ENCODE results near the gene MTA2.
"Not testable (repeated sequence)": the region's sequence is repeated elsewhere in the genome, so short reads cannot be mapped to it uniquely, and the experiment has no call there.

DNA sequence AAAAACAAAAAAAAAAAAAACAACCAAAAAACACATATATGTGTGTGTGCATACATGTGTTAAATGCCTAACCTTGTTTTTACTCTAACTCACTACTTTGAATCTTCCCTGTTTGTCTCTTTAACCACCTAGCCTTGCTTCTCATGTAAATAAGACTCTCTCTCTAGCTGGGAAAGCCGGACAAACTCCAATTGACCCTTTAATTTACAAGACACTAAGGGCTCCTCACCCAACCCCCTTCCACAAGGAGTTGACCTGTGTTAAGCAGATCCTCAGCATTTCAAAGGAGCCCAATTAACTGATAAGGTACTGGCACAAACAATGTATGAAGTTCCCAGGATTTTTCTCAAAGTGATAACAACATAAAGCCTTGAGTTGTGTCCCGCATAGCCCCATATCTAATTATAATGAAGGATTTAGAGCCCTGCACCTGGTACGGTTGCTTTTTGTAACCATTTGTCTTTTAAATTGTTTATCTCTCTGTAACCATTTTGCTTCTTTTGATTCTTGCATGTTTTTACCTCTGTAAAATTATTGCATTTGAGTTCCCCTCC lies 39.9 kb downstream of the MTA2 start:
- TF ChIP-seq, protein P1, sequence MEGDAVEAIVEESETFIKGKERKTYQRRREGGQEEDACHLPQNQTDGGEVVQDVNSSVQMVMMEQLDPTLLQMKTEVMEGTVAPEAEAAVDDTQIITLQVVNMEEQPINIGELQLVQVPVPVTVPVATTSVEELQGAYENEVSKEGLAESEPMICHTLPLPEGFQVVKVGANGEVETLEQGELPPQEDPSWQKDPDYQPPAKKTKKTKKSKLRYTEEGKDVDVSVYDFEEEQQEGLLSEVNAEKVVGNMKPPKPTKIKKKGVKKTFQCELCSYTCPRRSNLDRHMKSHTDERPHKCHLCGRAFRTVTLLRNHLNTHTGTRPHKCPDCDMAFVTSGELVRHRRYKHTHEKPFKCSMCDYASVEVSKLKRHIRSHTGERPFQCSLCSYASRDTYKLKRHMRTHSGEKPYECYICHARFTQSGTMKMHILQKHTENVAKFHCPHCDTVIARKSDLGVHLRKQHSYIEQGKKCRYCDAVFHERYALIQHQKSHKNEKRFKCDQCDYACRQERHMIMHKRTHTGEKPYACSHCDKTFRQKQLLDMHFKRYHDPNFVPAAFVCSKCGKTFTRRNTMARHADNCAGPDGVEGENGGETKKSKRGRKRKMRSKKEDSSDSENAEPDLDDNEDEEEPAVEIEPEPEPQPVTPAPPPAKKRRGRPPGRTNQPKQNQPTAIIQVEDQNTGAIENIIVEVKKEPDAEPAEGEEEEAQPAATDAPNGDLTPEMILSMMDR (conservative IDR thresholded peaks at IDR 0.05; ENCODE audit: low read depth, low read length), result not testable (repeated sequence)
- TF ChIP-seq EZH2 (IDR thresholded peaks at IDR 0.05; ENCODE audit: low read length, unreplicated experiment); EZH2phosphoT487 (IDR thresholded peaks at IDR 0.05; ENCODE audit: borderline replicate concordance, low read length): not testable (repeated sequence)

All from PC-3 (cell line).